Measurements from ENCODE around the gene FKBP4. TPM values are rescaled to one million over a fixed set of nuclear protein-coding genes. Genes with fewer than 3 reads are reported as not detected.

FKBP4 gene
- total and polyA plus RNA-seq, 9 of the 15 experiments (the other 6 are each of a cell fraction or from before 2014, with no cell fraction given) = 16.3 to 154 (median 90.1) TPM

- no peak for TF ChIP-seq RBFOX2 (IDR thresholded peaks at IDR 0.05; ENCODE audit: low read depth, low read length)
- TF ChIP-seq NFIC (IDR thresholded peaks at IDR 0.05) = no peak
- no peak for TF ChIP-seq ZNF140 (CRISPR knock-in tag; IDR thresholded peaks at IDR 0.05)
- TF ChIP-seq MCM2 (IDR thresholded peaks at IDR 0.05; ENCODE audit: low read depth) = no peak
- TF ChIP-seq FOXM1 (IDR thresholded peaks at IDR 0.05; ENCODE audit: low read depth) = no peak
- TF ChIP-seq FOXM1 (CRISPR knock-in tag; IDR thresholded peaks at IDR 0.05; ENCODE audit: low read depth) = no peak
- no peak for TF ChIP-seq DMBX1 (CRISPR knock-in tag; IDR thresholded peaks at IDR 0.05; ENCODE audit: borderline replicate concordance)
- TF ChIP-seq PURB (CRISPR knock-in tag; IDR thresholded peaks at IDR 0.05; ENCODE audit: low read depth) = no peak
- no peak for TF ChIP-seq YBX1 (IDR thresholded peaks at IDR 0.05)
- no peak for TF ChIP-seq PCBP1 (IDR thresholded peaks at IDR 0.05; ENCODE audit: low read depth, low read length, poor library complexity, severe bottlenecking)
- TF ChIP-seq NFYB (IDR thresholded peaks at IDR 0.05; ENCODE audit: extremely low read depth, insufficient read length) = no peak
- TF ChIP-seq MEIS2 (IDR thresholded peaks at IDR 0.05; ENCODE audit: partially characterized antibody) = no peak
- no peak for TF ChIP-seq NRF1 (conservative IDR thresholded peaks at IDR 0.05 in 1 of 2, IDR thresholded peaks at IDR 0.05 in 1 of 2)
- TF ChIP-seq IRF1 (CRISPR knock-in tag; IDR thresholded peaks at IDR 0.05; ENCODE audit: borderline replicate concordance) = no peak
- no peak for TF ChIP-seq ATF3 (IDR thresholded peaks at IDR 0.05)
- TF ChIP-seq ATF3 (CRISPR knock-in tag; conservative IDR thresholded peaks at IDR 0.05) = no peak
- TF ChIP-seq CTCF (IDR thresholded peaks at IDR 0.05 in 2 of 3, conservative IDR thresholded peaks at IDR 0.05 in 1 of 3; ENCODE audit: insufficient read depth in 2 of 3, low read depth in 1 of 3, low read length in 3 of 3) = no peak
- TF ChIP-seq ARNT (IDR thresholded peaks at IDR 0.05) = no peak
- TF ChIP-seq FOXA1 (IDR thresholded peaks at IDR 0.05; ENCODE audit: borderline replicate concordance) = no peak
- TF ChIP-seq PTBP1 (IDR thresholded peaks at IDR 0.05; ENCODE audit: low read depth, low read length) = no peak
- no peak for TF ChIP-seq ZNF274 (IDR thresholded peaks at IDR 0.05; ENCODE audit: borderline replicate concordance, low read depth, low read length)
- no peak for TF ChIP-seq JUN (IDR thresholded peaks at IDR 0.05; ENCODE audit: borderline replicate concordance, low read depth, low read length)
- no peak for TF ChIP-seq JUN (CRISPR knock-in tag; IDR thresholded peaks at IDR 0.05; ENCODE audit: borderline replicate concordance)
- no peak overlapping the region for H3K4me2 ChIP-seq (ENCODE audit: insufficient read depth, low read length)
- in situ Hi-C loops (cut with MboI) = no loop called here
- H3K4me1 ChIP-seq (replicated peaks in 1 of 2; ENCODE audit: control insufficient read depth in 2 of 2, insufficient read depth in 2 of 2, low read length in 2 of 2) = no peaks in the 10 kb centered on the region
- H3K9me1 ChIP-seq (ENCODE audit: control insufficient read depth, insufficient read depth, low read length) = no peaks in the 10 kb centered on the region
- DNase-seq (ENCODE audit: extremely low read depth in 1 of 4, low spot score in 3 of 4) = no peak
- H3K36me3 ChIP-seq (ENCODE audit: control insufficient read depth, insufficient read depth, low read length) = peaks cover 68% of the 10 kb centered on the region; the same call in 2 of the 3 replicates
- no peak for FAIRE-seq
- no peaks in the 10 kb centered on the region for H4K20me1 ChIP-seq (replicated peaks; ENCODE audit: control insufficient read depth, insufficient read depth, low read length)
- no peaks in the 10 kb centered on the region for H3K9me3 ChIP-seq (replicated peaks; ENCODE audit: control insufficient read depth, insufficient read depth, low read depth, low read length)
- no CpG with 5 or more reads among the region's 9 CpGs for WGBS (ENCODE audit: insufficient coverage, low coverage, missing lambda C conversion rate)
- ChIA-PET CTCF (ENCODE audit: low intra/inter-chr PET ratio) (no interaction called here), POLR2A (interaction anchor here (0.5 kb wide), 1 partner anchor 14 kb away, joined by 4 read pairs; no protein-coding TSS in a partner anchor)
- H3K79me2 ChIP-seq (ENCODE audit: control insufficient read depth, insufficient read depth, low read length) = no peaks in the 10 kb centered on the region; the same call in 2 of the 3 replicates
- H3K27ac ChIP-seq (ENCODE audit: extremely low read depth, low read depth, low read length) = no peak overlapping the region
- no peak overlapping the region for H2AFZ ChIP-seq (ENCODE audit: low read depth, low read length)
- intact Hi-C loops (cut with micrococcal nuclease) = no loop called here
- H3K4me3 ChIP-seq = no peak overlapping the region
- H3K9ac ChIP-seq (ENCODE audit: insufficient read depth in 1 of 2, low read depth in 2 of 2, low read length in 2 of 2) = no peak overlapping the region
- ATAC-seq = no peak
- no peaks in the 10 kb centered on the region for H3K27me3 ChIP-seq (ENCODE audit: control insufficient read depth in 2 of 2, insufficient read depth in 2 of 2, low read length in 2 of 2)
- no TSS peak for BruUV-seq (replicated peaks)
Measured at GRCh38 chr12:2820432-2820831, 25.7 kb downstream of the FKBP4 start.
